GM10266 (cell line): ENCODE data around the gene BPIFA2.

Experiments used
- DNase-seq: peaks from one replicate; pipeline ENCODE4 v3.0.0; 2012; ENCODE audit errors: extremely low spot score
- TF ChIP-seq, protein P1 (sequence below): IDR thresholded peaks from 2 replicates; pipeline ENCODE4 v1.5.1; 2012; ENCODE audit warnings: mild to moderate bottlenecking, low read depth; ENCODE audit not compliant: control insufficient read depth, insufficient read depth; ENCODE audit errors: missing control alignments

The BPIFA2 gene

GRCh38 chr20:33127422-33128097 lies 40.4 kb upstream of the BPIFA2 start:
- no peak for DNase-seq
- TF ChIP-seq, protein P1, sequence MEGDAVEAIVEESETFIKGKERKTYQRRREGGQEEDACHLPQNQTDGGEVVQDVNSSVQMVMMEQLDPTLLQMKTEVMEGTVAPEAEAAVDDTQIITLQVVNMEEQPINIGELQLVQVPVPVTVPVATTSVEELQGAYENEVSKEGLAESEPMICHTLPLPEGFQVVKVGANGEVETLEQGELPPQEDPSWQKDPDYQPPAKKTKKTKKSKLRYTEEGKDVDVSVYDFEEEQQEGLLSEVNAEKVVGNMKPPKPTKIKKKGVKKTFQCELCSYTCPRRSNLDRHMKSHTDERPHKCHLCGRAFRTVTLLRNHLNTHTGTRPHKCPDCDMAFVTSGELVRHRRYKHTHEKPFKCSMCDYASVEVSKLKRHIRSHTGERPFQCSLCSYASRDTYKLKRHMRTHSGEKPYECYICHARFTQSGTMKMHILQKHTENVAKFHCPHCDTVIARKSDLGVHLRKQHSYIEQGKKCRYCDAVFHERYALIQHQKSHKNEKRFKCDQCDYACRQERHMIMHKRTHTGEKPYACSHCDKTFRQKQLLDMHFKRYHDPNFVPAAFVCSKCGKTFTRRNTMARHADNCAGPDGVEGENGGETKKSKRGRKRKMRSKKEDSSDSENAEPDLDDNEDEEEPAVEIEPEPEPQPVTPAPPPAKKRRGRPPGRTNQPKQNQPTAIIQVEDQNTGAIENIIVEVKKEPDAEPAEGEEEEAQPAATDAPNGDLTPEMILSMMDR: no peak

DNA sequence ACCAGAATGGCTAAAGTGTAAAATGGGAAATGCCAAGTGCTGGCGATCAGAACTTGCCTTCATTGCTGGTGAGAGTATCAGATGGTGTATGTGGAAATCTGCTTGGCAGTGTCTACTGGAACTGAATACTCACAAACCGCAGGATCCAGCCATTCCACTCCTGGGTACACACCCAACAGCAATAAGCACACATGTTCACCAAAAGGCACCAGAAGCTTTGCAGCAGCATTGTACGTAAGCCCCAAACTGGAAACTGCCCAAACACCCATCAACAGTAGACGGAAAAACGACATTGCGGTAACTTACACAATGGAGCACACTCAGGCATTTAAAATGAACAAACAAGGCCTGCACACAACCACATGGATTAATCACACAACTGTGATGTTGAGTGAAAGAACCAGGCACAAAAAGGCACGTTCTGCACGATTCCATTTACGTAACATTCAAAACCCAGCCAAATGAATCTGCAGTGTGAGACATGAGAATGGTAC lies 37.3 kb upstream of the BPIFA2 start:
- TF ChIP-seq, protein P1: no peak
- no peak for DNase-seq

DNA sequence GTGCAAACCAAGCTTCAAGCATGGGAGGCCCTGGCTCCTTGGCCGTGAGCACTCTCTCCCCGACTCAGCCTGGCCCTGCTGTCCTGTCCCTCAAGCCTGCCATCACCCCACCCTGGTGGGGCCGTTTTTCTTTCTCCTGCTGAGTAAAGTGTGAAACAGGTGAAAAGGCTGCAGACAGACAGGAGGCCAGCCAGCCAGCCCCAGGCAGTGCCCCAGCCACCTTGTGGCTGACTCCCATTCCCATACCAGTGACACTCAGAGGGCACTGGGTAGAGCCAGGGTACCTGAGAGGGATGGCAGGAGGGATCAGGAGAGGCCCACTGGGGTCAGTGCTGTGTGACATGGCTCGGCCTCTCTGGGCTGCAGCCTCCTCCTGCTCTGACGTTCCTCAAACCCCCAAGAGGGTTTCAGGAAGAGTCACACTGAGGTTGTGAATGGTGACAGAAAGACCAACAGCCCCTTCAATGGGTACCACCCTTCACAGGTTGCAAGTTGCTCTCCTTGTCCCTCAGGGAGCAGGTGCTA lies 35.9 kb upstream of the BPIFA2 start:
- no peak for DNase-seq
- TF ChIP-seq, protein P1: no peak

GRCh38 chr20:33132513-33133372 lies 35.2 kb upstream of the BPIFA2 start:
- TF ChIP-seq, protein P1: no peak
- no peak for DNase-seq

DNA sequence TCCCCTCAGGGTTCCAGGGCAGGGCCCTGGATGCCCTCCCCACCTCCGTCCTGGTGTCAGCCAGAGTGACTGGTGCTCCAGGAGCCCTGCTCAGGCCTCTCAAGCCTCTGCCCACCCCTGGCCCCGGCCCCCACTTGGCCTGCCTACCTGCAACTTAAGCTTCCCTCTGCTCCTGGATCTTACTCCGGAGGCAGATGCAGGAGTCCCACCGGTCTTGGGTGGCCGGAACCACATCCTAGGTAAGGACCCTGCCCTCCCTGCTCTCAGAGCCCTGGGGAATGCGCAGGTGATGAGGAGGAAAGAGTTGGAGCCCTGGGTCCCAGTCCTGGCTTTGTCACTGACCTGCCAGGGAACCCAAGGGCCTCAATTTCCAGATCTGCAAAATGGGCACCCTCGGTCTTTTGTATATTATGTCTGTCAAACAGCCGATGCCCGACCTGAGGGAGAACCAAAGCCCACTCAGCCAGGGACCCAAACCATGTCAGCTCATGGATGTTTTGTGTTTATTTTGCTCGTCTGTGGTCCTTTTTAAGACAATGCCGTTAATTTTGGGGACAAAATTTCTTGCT lies 34.5 kb upstream of the BPIFA2 start:
- TF ChIP-seq, protein P1: no peak
- no peak for DNase-seq

GRCh38 chr20:33137195-33137594 lies 30.8 kb upstream of the BPIFA2 start:
- no peak for DNase-seq

More at GRCh38 chr20:33137195-33137594, 30.8 kb upstream of the BPIFA2 start:
- TF ChIP-seq, protein P1: no peak
